Activated naive CD4-positive, alpha-beta T cell (primary cell): ENCODE measurements around the gene IGIP.
A peak's percentile ranks its signal among the peaks of the same experiment; 100 is the strongest.

ENCODE experiments used
- DNase-seq, 4 experiments: peaks; one replicate each; lab custom pipeline; 2025; lab: John Stamatoyannopoulos, UW

Gene IGIP

DNA sequence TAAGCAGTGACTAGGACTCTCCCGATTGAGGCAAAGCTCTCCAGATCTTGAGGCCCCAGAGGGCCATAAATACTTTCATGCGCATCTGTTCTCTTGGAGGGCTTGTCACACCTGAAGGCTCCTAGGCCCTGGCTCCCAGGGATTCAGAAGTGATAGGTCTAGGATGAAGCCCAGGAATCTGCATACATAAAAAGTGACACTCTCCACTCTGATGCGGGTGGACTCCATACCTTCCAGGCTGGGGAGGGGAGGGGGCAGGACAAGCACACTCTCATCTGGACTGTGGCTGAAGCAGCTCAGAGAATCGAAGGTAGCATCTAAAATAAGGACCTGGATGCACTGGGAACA, 40.2 kb downstream of the IGIP start:
- no peak for DNase-seq

- no peak for DNase-seq
Observed at GRCh38 chr5:140166911-140167310, 41.2 kb downstream of the IGIP start.

- no peak for DNase-seq
Observed at GRCh38 chr5:140168371-140168770, 42.6 kb downstream of the IGIP start.

GRCh38 chr5:140169410-140169809, 43.7 kb downstream of the IGIP start:
- DNase-seq: no peak

GRCh38 chr5:140172483-140172882, 46.7 kb downstream of the IGIP start:
- DNase-seq: no peak

DNA sequence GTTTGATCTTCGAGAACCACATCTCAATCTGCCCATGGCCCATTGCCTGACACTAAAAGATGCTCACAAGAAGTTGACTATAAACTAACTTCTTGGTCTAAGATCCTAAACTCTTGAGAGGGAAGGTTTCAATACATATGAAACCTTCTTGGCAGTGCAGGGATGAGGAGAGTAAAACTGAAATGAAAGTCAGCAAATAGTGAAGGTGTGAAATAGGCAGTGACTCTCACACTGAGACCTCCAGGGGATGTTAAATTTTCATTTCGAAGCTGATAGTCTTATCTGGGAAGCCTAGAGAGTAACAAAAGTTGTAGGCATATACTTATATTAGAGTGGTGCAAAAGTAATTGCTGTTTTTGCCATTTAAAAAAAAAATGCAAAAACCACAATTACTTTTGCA, 48.3 kb downstream of the IGIP start:
- DNase-seq: no peak

- peak; percentile 76 to 93 (median 86) for DNase-seq
Observed at GRCh38 chr5:140174465-140175366, 49.0 kb downstream of the IGIP start, which contains the start of gene CYSTM1. Gene CYSTM1 (plus strand): TSS chr5:140175188. CDS start chr5:140194466, 19,278 bp downstream.

DNA sequence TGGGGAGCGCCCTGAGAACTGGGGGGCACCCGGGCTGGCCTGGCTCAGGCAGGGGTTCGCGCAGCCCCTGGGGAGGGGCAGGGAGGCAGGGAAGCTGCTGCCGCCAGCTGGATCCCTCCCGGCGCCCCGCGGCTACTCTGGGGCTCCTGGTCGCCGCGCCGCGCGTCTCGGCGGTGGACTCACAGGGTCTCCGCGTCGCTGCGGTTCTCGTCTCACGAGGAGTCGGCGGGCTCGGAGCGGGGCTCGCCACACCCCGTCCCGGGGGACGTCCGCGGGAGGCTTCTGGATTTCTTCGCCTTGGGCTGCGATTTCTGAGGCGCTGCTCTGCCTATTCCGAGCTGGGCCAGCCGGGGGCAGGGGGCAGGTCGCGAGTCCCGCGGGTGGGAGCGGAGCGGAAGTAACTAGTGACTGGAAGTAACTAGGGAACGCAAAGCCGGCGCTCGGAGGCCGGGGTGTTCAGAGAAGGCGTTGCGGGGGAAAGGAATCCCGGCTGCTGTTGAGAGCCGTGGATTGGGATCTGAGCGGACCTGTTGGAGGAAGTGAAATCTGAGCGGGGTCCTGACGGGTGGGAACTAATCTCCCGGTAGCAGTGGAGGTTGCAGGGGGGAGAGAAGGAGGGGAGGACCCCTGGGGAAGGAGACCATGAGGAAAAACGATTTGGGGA, 49.8 kb downstream of the IGIP start:
- peak; percentile 20 to 47 (median 30) for DNase-seq

GRCh38 chr5:140176031-140176387, 50.3 kb downstream of the IGIP start:
- no peak for DNase-seq

- no peak for DNase-seq
Observed at GRCh38 chr5:140178086-140178410, 52.3 kb downstream of the IGIP start.

GRCh38 chr5:140178482-140179116, 52.9 kb downstream of the IGIP start:
- no peak for DNase-seq
